ENCODE measurements around the gene ATE1.

ATE1 gene

DNA sequence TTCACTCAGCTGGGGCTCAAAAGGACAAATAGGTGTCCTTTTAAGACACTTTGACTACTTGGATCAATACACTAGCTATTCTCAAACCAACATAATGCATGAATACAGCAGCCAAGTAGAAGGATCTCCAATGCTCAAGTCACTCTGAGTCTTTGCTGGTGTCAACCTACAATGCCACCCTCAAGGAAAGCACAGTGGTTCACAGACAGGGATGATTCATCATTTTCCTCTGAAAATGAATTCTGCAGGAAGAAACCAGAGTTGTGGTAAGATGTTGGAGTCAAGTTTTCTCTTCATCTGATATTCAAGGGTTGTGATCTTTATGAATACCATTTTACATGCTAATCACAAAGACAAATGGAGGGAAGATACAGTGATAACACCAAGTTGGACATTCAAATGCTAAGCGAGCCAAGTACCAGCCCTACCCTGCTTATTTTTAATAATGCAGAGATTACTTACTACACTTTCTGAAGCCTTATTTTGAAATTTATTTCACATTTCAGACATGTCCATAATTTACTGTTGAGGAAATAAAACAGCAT is 186.5 kb downstream of the ATE1 start:
- TF ChIP-seq, protein P1, sequence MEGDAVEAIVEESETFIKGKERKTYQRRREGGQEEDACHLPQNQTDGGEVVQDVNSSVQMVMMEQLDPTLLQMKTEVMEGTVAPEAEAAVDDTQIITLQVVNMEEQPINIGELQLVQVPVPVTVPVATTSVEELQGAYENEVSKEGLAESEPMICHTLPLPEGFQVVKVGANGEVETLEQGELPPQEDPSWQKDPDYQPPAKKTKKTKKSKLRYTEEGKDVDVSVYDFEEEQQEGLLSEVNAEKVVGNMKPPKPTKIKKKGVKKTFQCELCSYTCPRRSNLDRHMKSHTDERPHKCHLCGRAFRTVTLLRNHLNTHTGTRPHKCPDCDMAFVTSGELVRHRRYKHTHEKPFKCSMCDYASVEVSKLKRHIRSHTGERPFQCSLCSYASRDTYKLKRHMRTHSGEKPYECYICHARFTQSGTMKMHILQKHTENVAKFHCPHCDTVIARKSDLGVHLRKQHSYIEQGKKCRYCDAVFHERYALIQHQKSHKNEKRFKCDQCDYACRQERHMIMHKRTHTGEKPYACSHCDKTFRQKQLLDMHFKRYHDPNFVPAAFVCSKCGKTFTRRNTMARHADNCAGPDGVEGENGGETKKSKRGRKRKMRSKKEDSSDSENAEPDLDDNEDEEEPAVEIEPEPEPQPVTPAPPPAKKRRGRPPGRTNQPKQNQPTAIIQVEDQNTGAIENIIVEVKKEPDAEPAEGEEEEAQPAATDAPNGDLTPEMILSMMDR (IDR thresholded peaks at IDR 0.05), result no peak

- TF ChIP-seq, protein P1 (IDR thresholded peaks at IDR 0.05), result no peak
Measured at GRCh38 chr10:121740069-121740468, 187.8 kb downstream of the ATE1 start.

- TF ChIP-seq, protein P1 (IDR thresholded peaks at IDR 0.05), result no peak
Measured at GRCh38 chr10:121739114-121739513, 188.7 kb downstream of the ATE1 start.

- TF ChIP-seq, protein P1 (IDR thresholded peaks at IDR 0.05), result no peak
Measured at GRCh38 chr10:121736315-121737130, 191.3 kb downstream of the ATE1 start.

- TF ChIP-seq, protein P1 (IDR thresholded peaks at IDR 0.05), result no peak
Measured at GRCh38 chr10:121735263-121735662, 192.6 kb downstream of the ATE1 start.

DNA sequence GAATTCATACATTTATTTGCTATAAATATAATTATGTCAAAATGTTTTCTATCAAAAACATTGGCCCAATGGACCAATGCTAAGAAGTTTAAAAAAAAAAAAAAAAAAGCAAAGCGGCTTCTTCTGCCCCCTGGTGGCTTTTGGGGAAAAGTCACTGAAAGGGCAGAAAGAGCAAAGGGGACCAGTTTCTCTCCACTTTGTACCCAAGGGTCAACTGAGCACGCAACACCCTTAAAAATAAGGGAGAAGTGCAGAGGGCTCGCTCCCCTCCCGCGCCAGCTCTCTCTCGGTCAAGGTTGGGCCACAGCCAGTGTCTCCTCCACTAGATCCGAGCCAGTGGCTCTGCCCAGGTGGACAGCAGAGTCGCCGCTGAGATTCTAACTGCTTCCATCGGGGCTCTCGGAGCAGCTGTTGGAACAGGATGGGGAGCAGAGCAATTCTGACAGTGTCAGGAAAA is 193.2 kb downstream of the ATE1 start:
- TF ChIP-seq, protein P1 (IDR thresholded peaks at IDR 0.05), result peak; percentile 78

DNA sequence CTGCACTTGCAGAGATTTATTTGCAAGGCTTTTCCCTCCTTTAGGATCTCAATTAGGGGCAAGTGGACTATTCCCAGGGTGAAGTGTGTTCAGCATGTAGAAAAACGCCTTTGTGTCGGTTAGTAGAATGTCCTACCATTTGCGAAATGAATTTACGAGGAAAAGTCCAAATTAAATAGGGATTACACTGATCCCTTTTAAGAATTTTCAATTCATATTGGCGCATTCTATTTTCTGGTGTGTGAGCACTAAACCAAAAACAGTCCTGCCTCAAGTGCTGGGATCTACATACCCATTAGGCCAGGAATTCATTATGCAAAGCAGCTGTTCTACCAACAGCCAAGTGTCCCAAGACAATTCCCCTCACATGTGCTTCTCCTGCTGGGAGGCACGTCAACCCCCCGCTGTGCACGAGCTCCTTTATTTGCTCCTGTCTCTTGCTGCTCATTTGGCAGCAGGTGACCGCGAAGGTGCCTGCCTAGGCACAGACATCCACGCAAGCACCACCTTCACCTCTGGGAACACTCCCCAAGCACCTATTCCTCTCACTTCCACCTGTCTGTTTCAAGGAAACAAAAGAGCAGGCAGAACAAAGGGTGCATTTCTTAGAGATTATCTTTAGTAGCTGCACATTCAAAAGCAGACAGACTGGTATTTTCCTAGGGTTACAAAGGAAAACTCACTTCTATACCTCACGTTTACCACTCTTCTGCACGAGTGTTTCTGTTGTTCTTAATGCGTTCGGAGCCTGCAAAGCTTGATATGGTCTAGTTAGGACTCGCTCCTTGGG is 195.0 kb downstream of the ATE1 start:
- TF ChIP-seq, protein P1 (IDR thresholded peaks at IDR 0.05), result no peak
